HepG2 (cell line): ENCODE measurements around the gene ZBP1. TPM values are rescaled to one million over a fixed set of nuclear protein-coding genes. Genes with fewer than 3 reads are reported as not detected.
A peak's percentile ranks its signal among the peaks of the same experiment; 100 is the strongest.

Experiments
- AHR ChIP-seq: IDR thresholded peaks from 2 replicates; pipeline ENCODE4 v1.6.1; 2018; ENCODE audit warnings: missing genetic modification reagents, missing compliant biosample characterization
- BORCS8-MEF2B ChIP-seq: sonication (generic); formaldehyde crosslinking; IDR thresholded peaks from 2 replicates; pipeline ENCODE4 v1.8.0; 2022; ENCODE audit warnings: mild to moderate bottlenecking, missing genetic modification reagents
- EEA1 ChIP-seq: sonication (generic); formaldehyde crosslinking; IDR thresholded peaks from 2 replicates; pipeline ENCODE4 v1.5.1; 2020; ENCODE audit warnings: mild to moderate bottlenecking, missing genetic modification reagents, borderline replicate concordance
- EED ChIP-seq: sonication (generic); formaldehyde crosslinking; IDR thresholded peaks from 2 replicates; pipeline ENCODE4 v1.5.0; 2020; ENCODE audit warnings: mild to moderate bottlenecking, missing genetic modification reagents
- ERF ChIP-seq: IDR thresholded peaks from 2 replicates; pipeline ENCODE4 v1.6.1; 2018; ENCODE audit warnings: missing biosample characterization, missing genetic modification reagents
- FOXC1 ChIP-seq: sonication (generic); formaldehyde crosslinking; IDR thresholded peaks from 2 replicates; pipeline ENCODE4 v1.8.0; 2022; ENCODE audit warnings: mild to moderate bottlenecking, missing genetic modification reagents, borderline replicate concordance
- MAFF ChIP-seq: IDR thresholded peaks from 2 replicates; pipeline ENCODE4 v1.6.1; 2011; ENCODE audit warnings: low read depth, low read length, improper control_type of control experiment
- MED1 ChIP-seq: sonication (generic); formaldehyde crosslinking; IDR thresholded peaks from 2 replicates; pipeline ENCODE4 v1.4.0; 2020; ENCODE audit warnings: missing genetic modification reagents
- PHF21A ChIP-seq: sonication (generic); formaldehyde crosslinking; IDR thresholded peaks from 2 replicates; pipeline ENCODE4 v1.5.0; 2020; ENCODE audit warnings: mild to moderate bottlenecking, missing genetic modification reagents
- POLR2AphosphoS2 ChIP-seq: IDR thresholded peaks from 2 replicates; pipeline ENCODE4 v1.6.1; 2011; ENCODE audit warnings: low read depth, low read length, improper control_type of control experiment
- POLR2AphosphoS5 ChIP-seq: IDR thresholded peaks from 2 replicates; pipeline ENCODE4 v1.6.1; 2012; ENCODE audit warnings: low read depth, low read length
- SATB2 ChIP-seq: sonication (generic); formaldehyde crosslinking; IDR thresholded peaks from 2 replicates; pipeline ENCODE4 v1.5.0; 2020; ENCODE audit warnings: missing genetic modification reagents
- SETDB1 ChIP-seq: sonication (generic); formaldehyde crosslinking; IDR thresholded peaks from 2 replicates; pipeline ENCODE4 v1.5.1; 2020; ENCODE audit warnings: missing genetic modification reagents, mild to moderate bottlenecking, borderline replicate concordance
- SMARCE1 ChIP-seq: fragments of 450-650 bp; IDR thresholded peaks from 2 replicates; pipeline ENCODE4 v1.6.1; 2017; ENCODE audit warnings: borderline replicate concordance
- SP4 ChIP-seq: sonication (generic); formaldehyde crosslinking; IDR thresholded peaks from 2 replicates; pipeline ENCODE4 v1.8.1; 2023; ENCODE audit warnings: mild to moderate bottlenecking, missing genetic modification reagents
- SPEN ChIP-seq: sonication (generic); formaldehyde crosslinking; IDR thresholded peaks from 2 replicates; pipeline ENCODE4 v1.5.1; 2020; ENCODE audit warnings: low read depth, mild to moderate bottlenecking, missing genetic modification reagents
- ZFP1 ChIP-seq: IDR thresholded peaks from 2 replicates; pipeline ENCODE4 v1.6.1; 2016
- ZNF136 ChIP-seq: sonication (generic); formaldehyde crosslinking; IDR thresholded peaks from 2 replicates; pipeline ENCODE4 v1.8.1; 2022; ENCODE audit warnings: low read depth, mild to moderate bottlenecking, moderate library complexity, missing genetic modification reagents
- ZNF160 ChIP-seq: sonication (generic); formaldehyde crosslinking; IDR thresholded peaks from 2 replicates; pipeline ENCODE4 v1.8.0; 2022; ENCODE audit warnings: mild to moderate bottlenecking, inconsistent platforms, missing genetic modification reagents
- ZNF333 ChIP-seq: sonication (generic); formaldehyde crosslinking; IDR thresholded peaks from 2 replicates; pipeline ENCODE4 v1.4.0; 2020; ENCODE audit warnings: mild to moderate bottlenecking, missing genetic modification reagents, borderline replicate concordance
- ZNF563 ChIP-seq: sonication (generic); formaldehyde crosslinking; IDR thresholded peaks from 2 replicates; pipeline ENCODE4 v1.8.0; 2022; ENCODE audit warnings: mild to moderate bottlenecking, moderate library complexity, missing genetic modification reagents
- ZNF567 ChIP-seq: sonication (generic); formaldehyde crosslinking; IDR thresholded peaks from 2 replicates; pipeline ENCODE4 v1.8.1; 2023; ENCODE audit warnings: mild to moderate bottlenecking, missing genetic modification reagents, borderline replicate concordance
- polyA plus RNA-seq, 8 experiments: library from polyadenylated mRNA; depleted of rRNA in 3 of 8; stranded (reverse) in 7 of 8; unstranded in 1 of 8; fragments of >200 nt; fragmentation: Illumina TruSeq in 4 of 8; extraction: Trizol in 4 of 8; gene quantifications; 2 replicates each; pipeline versions ENCODE4 v1.2.1 to v1.2.3, GENCODE V29; 2011 to 2016; ENCODE audit warnings: low read depth in 4 of 8, missing spikeins in 1 of 8, mixed read lengths in 1 of 8; ENCODE audit not compliant: insufficient read depth in 1 of 8
- total RNA-seq, 5 experiments: library from RNA; depleted of rRNA; stranded (reverse); fragments of >200 nt; fragmentation: Illumina TruSeq; extraction: Trizol; gene quantifications; 2 replicates each; pipeline ENCODE4 v1.2.3, GENCODE V29; 2016; ENCODE audit warnings: low read depth in 1 of 5
- TF ChIP-seq, protein P1 (sequence below): sonication (generic); formaldehyde crosslinking; IDR thresholded peaks from 2 replicates; pipeline ENCODE4 v1.8.0; 2022; ENCODE audit warnings: mild to moderate bottlenecking, missing genetic modification reagents
- TF ChIP-seq, protein P2 (sequence below): sonication (generic); formaldehyde crosslinking; IDR thresholded peaks from 2 replicates; pipeline ENCODE4 v1.8.1; 2023; ENCODE audit warnings: missing genetic modification reagents, mild to moderate bottlenecking, borderline replicate concordance
- TF ChIP-seq, protein P3 (sequence below): sonication (generic); formaldehyde crosslinking; IDR thresholded peaks from 2 replicates; pipeline ENCODE4 v1.9.0; 2021; ENCODE audit warnings: missing genetic modification reagents, borderline replicate concordance
- TF ChIP-seq, protein P4 (sequence below): sonication (generic); formaldehyde crosslinking; IDR thresholded peaks from 2 replicates; pipeline ENCODE4 v1.8.0; 2023; ENCODE audit warnings: mild to moderate bottlenecking, missing genetic modification reagents
- TF ChIP-seq, protein P5 (sequence below): sonication (generic); formaldehyde crosslinking; IDR thresholded peaks from 2 replicates; pipeline ENCODE4 v1.8.1; 2023; ENCODE audit warnings: mild to moderate bottlenecking, inconsistent platforms, moderate library complexity, missing genetic modification reagents, borderline replicate concordance

ZBP1 gene
- total and polyA plus RNA-seq, 2 of the 13 experiments (the other 11 are each of a cell fraction or from before 2014, with no cell fraction given), result not detected

DNA sequence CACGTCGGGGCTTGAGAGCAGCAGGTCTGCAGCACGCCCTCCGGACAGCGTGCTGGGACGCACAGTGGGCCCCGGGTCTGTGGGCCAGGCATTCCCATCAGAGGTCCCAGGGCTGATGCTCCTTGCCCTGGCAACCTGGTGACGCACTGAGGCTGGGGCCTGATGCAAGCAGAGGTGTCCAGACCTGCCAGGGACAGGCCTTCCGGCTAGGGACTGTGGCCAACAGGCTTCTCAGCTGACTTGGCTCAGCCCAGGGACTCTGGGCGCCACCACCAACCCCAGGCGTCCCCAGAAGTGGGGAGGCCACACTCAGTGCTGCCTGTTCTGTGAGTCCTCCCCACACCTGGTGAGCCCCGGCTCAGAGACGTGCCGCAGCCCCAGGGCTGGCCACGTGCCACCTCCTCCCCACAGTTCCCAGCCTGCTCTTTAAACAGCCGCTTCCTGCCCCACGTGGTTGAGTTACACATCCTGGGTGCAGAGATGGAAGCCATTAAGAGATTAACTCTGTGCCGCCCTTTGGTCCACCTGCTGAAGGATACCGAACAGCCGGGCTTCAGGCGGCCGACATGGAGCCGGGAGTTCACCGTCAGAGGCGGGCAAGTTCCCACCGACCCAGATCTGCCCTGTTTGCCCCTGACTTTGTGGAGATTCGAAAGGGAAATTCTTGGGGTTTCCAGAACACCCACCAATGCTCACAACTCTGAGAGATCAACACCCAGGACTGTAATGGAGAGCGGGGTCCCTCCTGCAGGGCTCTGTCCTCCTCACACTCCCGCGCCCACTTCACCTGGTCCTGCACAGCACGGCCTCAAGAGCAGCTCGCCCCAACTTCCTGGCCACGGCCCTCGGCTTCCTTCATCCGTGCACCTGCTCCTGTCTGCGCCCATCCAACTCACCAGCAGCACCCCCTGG lies 37.6 kb upstream of the ZBP1 start (continued):
- TF ChIP-seq, protein P1, sequence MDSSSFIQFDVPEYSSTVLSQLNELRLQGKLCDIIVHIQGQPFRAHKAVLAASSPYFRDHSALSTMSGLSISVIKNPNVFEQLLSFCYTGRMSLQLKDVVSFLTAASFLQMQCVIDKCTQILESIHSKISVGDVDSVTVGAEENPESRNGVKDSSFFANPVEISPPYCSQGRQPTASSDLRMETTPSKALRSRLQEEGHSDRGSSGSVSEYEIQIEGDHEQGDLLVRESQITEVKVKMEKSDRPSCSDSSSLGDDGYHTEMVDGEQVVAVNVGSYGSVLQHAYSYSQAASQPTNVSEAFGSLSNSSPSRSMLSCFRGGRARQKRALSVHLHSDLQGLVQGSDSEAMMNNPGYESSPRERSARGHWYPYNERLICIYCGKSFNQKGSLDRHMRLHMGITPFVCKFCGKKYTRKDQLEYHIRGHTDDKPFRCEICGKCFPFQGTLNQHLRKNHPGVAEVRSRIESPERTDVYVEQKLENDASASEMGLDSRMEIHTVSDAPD, result no peak
- no peak for TF ChIP-seq AHR (CRISPR knock-in tag)
- TF ChIP-seq MED1 (CRISPR knock-in tag), result no peak
- TF ChIP-seq SMARCE1, result no peak
- TF ChIP-seq ZNF563, result peak; percentile 73; the same call in 1 of the 2 replicates
- TF ChIP-seq SPEN (CRISPR knock-in tag), result no peak
- no peak for TF ChIP-seq ZNF136 (CRISPR knock-in tag)
- no peak for TF ChIP-seq ZFP1 (CRISPR knock-in tag)
- no peak for TF ChIP-seq SATB2 (CRISPR knock-in tag)
- TF ChIP-seq MAFF, result no peak
- no peak for TF ChIP-seq POLR2AphosphoS2
- TF ChIP-seq ERF (CRISPR knock-in tag), result peak; percentile 32; the same call in 1 of the 2 replicates
- no peak for TF ChIP-seq FOXC1 (CRISPR knock-in tag)
- no peak for TF ChIP-seq ZNF333 (CRISPR knock-in tag)
- no peak for TF ChIP-seq SP4 (CRISPR knock-in tag)
- TF ChIP-seq POLR2AphosphoS5, result no peak
- TF ChIP-seq, protein P2, sequence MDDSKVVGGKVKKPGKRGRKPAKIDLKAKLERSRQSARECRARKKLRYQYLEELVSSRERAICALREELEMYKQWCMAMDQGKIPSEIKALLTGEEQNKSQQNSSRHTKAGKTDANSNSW (CRISPR knock-in tag), result no peak
- TF ChIP-seq SETDB1 (CRISPR knock-in tag), result no peak
- no peak for TF ChIP-seq EED
- no peak for TF ChIP-seq EEA1 (CRISPR knock-in tag)
- no peak for TF ChIP-seq PHF21A (CRISPR knock-in tag)
- no peak for TF ChIP-seq ZNF160 (CRISPR knock-in tag)
- no peak for TF ChIP-seq ZNF567 (CRISPR knock-in tag)
- TF ChIP-seq, protein P3, sequence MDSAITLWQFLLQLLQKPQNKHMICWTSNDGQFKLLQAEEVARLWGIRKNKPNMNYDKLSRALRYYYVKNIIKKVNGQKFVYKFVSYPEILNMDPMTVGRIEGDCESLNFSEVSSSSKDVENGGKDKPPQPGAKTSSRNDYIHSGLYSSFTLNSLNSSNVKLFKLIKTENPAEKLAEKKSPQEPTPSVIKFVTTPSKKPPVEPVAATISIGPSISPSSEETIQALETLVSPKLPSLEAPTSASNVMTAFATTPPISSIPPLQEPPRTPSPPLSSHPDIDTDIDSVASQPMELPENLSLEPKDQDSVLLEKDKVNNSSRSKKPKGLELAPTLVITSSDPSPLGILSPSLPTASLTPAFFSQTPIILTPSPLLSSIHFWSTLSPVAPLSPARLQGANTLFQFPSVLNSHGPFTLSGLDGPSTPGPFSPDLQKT (CRISPR knock-in tag), result no peak
- TF ChIP-seq BORCS8-MEF2B (CRISPR knock-in tag), result no peak
- TF ChIP-seq, protein P4, sequence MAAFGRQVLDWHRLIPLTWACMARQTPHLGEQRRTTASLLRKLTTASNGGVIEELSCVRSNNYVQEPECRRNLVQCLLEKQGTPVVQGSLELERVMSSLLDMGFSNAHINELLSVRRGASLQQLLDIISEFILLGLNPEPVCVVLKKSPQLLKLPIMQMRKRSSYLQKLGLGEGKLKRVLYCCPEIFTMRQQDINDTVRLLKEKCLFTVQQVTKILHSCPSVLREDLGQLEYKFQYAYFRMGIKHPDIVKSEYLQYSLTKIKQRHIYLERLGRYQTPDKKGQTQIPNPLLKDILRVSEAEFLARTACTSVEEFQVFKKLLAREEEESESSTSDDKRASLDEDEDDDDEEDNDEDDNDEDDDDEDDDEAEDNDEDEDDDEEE (CRISPR knock-in tag), result no peak
- TF ChIP-seq, protein P5, sequence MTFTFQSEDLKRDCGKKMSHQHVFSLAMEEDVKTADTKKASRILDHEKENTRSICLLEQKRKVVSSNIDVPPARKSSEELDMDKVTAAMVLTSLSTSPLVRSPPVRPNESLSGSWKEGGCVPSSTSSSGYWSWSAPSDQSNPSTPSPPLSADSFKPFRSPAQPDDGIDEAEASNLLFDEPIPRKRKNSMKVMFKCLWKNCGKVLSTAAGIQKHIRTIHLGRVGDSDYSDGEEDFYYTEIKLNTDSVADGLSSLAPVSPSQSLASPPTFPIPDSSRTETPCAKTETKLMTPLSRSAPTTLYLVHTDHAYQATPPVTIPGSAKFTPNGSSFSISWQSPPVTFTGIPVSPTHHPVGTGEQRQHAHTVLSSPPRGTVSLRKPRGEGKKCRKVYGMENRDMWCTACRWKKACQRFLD, result no peak
